Left colon (tissue), 2 donors: ENCODE results near the gene RPH3AL. TPM values are rescaled to one million over a fixed set of nuclear protein-coding genes. Genes with fewer than 3 reads are reported as not detected.
"Not testable (repeated sequence)": the region's sequence is repeated elsewhere in the genome, so short reads cannot be mapped to it uniquely, and the experiment has no call there.

Experiments used
- ATAC-seq: fragments of 200-7000 bp; cut with Tn5 transposase; one replicate; pipeline ENCODE4 v1.9.1; 2020; ENCODE audit warnings: mild to moderate bottlenecking, moderate library complexity
- DNase-seq, 2 donors: peaks; one replicate each; pipeline ENCODE4 v3.0.0-alpha.2; 2020
- intact Hi-C, 2 donors: fragments of 100-400 bp; cut with DNase I in 1 of 2; cut with micrococcal nuclease in 1 of 2; formaldehyde crosslinking; loops; one replicate each; pipeline versions ENCODE4 v1.11.2 to v1.14.0; 2022; cut with DNase I, micrococcal nuclease
- total RNA-seq, 2 donors: library from RNA; stranded (reverse); fragmentation: NEBNext Ultra II Directional; extraction: Animal tissue kit (Norgen Biotek cat#: 25700); gene quantifications; one replicate each; pipeline ENCODE4 v1.2.1, GENCODE V29; 2021
- donor health status: DM: no; HTN: no; CAD: no.
- donor health status: DM: yes; HTN: yes; CAD: no.

Gene RPH3AL
- total RNA-seq, 2 donors from 2014 or later = 32.7 to 42.3 TPM

- no peak for DNase-seq
- intact Hi-C loops = no loop called here
- ATAC-seq = no peak
Measured at GRCh38 chr17:326010-326621, 26.5 kb downstream of the RPH3AL start.

GRCh38 chr17:325270-326009, 27.2 kb downstream of the RPH3AL start:
- ATAC-seq (no peak), DNase-seq (no peak)
- intact Hi-C loops = no loop called here

DNA sequence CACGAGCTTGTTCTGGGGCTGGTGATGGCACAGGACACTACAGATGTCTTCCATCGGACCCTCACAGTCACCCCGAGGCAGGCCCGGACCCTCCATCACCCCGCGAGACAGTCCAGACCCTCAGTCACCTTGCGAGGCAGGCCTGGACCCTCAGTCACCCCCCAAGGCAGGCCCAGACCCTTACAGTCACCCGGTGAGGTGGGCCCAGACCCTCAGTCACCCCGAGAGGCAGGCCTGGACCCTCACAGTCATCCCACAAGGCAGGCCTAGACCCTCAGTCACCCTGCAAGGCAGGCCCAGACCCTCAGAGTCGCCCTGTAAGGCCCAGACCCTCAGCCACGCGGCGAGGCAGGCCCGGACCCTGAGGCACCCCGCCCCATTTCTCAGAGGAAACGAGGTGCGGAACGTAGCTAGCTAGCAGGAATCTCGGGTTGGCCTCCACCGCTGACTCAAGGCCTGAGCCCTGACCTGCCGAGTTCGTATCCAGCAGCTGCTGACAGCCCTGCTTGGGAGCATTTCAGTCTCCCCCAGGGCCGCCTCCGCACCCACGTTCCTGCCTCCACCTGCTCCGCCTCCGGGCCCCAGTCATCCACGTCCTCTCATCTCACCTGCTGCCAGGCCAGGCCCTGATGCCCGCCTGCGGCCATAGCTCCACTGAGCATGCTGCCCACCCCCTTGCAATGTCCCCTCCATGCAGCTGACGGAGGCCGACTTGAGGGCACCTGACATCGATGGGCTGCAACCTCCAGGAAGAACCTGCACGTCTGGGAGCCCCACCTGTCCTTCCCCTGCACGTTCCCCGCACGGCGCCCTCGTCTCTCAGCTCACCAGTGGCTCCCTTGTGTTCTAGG, 28.7 kb downstream of the RPH3AL start:
- ATAC-seq (no peak), DNase-seq (no peak)
- intact Hi-C loops = no loop called here

DNA sequence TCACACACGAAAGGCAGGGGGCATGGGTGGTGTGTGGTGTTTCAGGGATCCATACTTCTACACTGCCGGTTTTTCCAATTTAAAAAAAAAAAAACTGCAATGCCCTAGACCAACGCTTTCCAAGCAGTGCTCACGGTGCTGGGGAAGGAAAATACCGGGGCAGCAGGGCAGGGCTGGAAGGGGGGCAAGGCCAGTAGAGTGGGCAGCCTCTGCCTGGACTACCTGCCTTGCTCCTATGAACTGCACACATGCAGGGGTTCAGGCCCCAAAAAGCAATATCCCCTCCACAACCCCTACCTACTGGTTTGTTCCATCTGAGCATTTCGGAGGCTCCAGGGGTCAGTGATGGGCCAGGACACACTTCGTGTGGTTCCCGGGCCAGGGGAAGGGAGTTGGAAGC, 29.4 kb downstream of the RPH3AL start:
- intact Hi-C loops = no loop called here
- DNase-seq = no peak
- no peak for ATAC-seq

- intact Hi-C loops = no loop called here
- no peak for DNase-seq
- ATAC-seq = no peak
Measured at GRCh38 chr17:322006-322780, 30.4 kb downstream of the RPH3AL start.

GRCh38 chr17:321386-321941, 31.1 kb downstream of the RPH3AL start:
- intact Hi-C loops = no loop called here
- ATAC-seq (no peak), DNase-seq (no peak)

- intact Hi-C loops = no loop called here
- DNase-seq (no peak), ATAC-seq (no peak)
Measured at GRCh38 chr17:320809-321385, 31.7 kb downstream of the RPH3AL start.

DNA sequence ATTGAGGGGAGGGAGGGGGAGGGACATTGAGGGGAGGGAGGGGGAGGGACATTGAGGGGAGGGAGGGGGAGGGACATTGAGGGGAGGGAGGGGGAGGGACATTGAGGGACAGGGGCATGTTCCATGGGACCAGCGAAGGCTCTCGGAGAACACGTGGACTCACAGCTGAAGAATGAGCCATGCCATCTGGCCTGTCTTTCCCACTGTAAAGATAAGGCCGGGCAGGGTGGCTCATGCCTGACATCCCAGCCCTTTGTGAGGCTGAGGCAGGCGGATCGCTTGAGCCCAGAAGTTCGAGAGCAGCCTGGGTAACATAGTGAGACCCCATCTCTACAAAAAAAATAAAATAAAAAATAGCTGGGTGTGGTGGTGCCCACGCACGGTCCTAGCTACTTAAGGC, 32.5 kb downstream of the RPH3AL start:
- intact Hi-C loops = no loop called here
- no peak for ATAC-seq
- DNase-seq = no peak

- intact Hi-C loops = no loop called here
- no peak for DNase-seq
- ATAC-seq = no peak
Measured at GRCh38 chr17:319266-319665, 33.3 kb downstream of the RPH3AL start.

DNA sequence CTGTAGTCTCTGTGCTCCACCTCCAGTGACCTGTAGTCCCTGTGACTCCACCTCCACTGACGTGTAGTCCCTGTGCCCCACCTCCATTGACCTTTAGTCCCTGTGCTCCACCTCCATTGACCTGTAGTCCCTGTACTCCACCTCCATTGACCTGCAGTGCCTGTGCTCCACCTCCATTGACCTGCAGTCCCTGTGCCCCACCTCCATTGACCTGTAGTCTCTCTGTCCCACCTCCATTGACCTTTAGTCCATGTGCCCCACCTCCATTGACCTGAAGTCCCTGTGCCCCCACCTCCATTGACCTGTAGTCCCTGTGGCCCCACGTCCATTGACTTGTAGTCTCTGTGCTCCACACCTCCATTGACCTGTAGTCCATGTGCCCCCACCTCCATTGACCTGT, 35.5 kb downstream of the RPH3AL start:
- ATAC-seq, DNase-seq, intact Hi-C loops: not testable (repeated sequence)

- intact Hi-C loops, ATAC-seq, DNase-seq: not testable (repeated sequence)
Measured at GRCh38 chr17:315399-315798, 37.2 kb downstream of the RPH3AL start.

DNA sequence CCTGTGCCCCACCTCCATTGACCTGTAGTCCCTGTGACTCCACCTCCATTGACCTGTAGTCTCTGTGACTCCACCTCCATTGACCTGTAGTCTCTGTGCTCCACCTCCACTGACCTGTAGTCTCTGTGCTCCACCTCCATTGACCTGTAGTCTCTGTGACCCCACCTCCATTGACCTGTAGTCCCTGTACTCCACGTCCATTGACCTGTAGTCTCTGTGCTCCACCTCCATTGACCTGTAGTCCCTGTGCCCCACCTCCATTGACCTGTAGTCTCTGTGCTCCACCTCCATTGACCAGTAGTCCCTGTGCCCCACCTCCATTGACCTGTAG, 38.0 kb downstream of the RPH3AL start:
- intact Hi-C loops, ATAC-seq, DNase-seq: not testable (repeated sequence)

- ATAC-seq (no peak), DNase-seq (no peak)
- intact Hi-C loops = no loop called here
Measured at GRCh38 chr17:313911-314613, 38.5 kb downstream of the RPH3AL start.

DNA sequence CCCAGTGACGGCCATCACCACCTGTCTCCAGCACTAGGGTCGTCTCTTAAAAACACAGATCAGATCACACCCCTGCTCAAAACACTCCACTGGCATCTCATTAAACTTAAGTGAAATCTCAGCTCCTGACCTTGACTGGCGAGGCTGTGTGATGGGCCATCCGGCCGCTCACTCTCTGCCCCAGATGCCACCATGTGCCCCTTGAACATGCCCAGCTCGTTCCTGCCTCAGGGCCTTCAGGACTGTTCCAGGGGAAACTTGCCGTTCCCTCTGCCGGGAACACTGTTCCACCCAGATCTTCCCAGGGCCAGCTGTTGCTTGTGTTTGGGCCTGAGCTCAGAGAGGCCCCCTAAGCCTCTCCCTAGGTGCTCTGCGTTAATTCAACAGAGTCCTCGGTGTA, 39.4 kb downstream of the RPH3AL start:
- DNase-seq = no peak
- ATAC-seq = no peak
- intact Hi-C loops = no loop called here

DNA sequence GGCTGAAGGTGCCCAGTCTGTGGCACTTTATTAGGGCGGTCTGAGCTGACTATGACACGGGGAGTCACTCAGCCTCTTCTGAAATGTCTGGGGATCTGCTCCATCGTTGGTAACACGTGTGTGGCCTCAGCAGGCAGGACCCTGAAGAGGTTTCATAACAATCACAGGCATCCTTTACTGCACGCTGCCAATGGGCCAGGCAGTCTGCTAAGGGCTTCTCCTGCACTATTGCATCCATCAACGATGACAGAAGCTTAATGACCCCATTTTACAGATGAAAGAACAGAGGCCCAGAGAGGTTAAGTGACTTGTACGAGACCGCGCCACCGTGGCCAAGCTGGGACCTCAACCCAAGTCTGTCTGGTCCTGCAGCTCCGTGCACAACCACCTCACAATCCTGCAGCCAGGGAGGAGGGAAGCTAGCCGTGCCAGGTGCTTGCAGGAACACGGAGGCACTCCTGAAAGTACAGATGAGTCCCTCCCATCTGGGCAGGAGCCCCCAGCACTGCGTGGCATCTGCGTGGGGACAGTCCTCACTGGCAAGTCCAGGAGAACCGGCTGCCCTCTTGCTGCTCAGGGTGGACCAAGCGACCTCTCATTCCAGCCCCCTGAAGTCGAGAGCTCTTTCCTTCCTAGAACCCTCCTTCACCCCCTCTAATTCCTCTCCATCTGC, 40.0 kb downstream of the RPH3AL start:
- ATAC-seq (no peak), DNase-seq (no peak)
- intact Hi-C loops = no loop called here

DNA sequence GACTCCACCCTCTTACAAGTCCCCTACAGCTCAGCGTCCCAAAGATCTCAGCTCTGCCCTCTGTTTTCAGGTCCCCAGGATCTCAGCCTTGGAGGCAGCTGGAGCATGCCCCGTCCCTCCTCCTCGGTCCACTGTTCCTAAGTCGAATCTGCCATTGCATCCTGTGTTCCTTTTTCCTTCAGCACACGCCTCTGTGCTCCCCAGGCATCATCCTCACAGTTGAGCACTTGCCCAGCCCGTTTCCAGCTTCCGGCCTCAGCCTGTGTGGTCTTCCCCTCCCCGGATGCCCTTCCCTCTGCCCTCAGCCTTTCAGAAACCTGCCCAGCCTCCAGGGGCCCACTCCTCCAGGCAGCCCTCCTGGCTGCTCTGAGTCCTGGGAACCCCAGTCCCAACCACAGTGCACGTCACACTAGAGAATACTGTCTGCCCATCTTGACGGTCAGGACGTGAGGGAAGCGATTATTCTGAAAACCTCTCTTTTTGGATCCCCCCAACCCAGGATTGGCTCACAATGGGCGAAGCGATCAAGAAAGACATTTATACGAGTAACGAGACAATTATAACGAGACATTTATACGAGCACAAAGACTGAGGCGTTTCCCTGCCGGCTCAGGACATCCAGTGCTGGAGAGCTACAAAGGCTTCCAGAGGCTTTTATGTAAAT, 41.4 kb downstream of the RPH3AL start:
- intact Hi-C loops = no loop called here
- no peak for DNase-seq
- ATAC-seq = no peak
